Measurements from ENCODE around the gene RPA1. TPM values are rescaled to one million over a fixed set of nuclear protein-coding genes. Genes with fewer than 3 reads are reported as not detected.

RPA1 gene
- total and polyA plus RNA-seq, 2 of the 8 experiments (the other 6 are each of a cell fraction or from before 2014, with no cell fraction given) = 79.1 to 194 TPM

DNA sequence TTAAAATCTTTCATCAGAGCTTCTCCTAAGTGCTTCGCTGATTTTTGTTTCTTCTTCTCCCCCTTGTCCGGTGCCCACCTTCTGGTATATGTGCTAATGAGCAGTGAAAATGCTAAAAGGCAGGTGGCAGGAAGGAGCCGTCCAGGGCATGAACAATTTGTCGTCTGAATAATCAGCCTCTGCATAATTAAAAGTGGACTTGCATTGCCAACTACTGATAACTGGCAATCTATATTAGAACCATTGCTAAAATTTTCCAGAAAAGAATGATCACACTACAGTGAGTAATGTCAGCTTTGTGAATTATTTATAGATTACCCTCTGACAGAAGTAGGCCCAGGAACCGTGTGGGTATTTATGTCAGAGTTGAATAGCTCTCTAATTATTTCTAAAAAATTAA is 39.9 kb upstream of the RPA1 start:
- Histone ChIP-seq H3K27ac (ENCODE audit: low read depth, low read length) (no peak overlapping the region), H3K4me1 (replicated peaks in 1 of 4; ENCODE audit: control insufficient read depth in 3 of 4, insufficient read depth in 4 of 4, low read length in 3 of 4) (no peaks in the 10 kb centered on the region), H4K8ac (ENCODE audit: extremely low read depth, insufficient read depth, low read length) (no peak overlapping the region), H3K4ac (replicated peaks; ENCODE audit: insufficient read length, low read depth, low read length) (no peak overlapping the region), H3K79me2 (ENCODE audit: control insufficient read depth in 1 of 2, insufficient read depth in 2 of 2, low read length in 2 of 2) (no peaks in the 10 kb centered on the region), H2BK5ac (ENCODE audit: low read depth, low read length) (no peak overlapping the region), H3K14ac (ENCODE audit: insufficient read length) (no peak overlapping the region), H3K9ac (replicated peaks in 1 of 4; ENCODE audit: extremely low read depth in 1 of 4, low read depth in 3 of 4, low read length in 3 of 4) (no peak overlapping the region), H3K27me3 (replicated peaks in 1 of 4; ENCODE audit: control insufficient read depth in 3 of 4, extremely low read depth in 1 of 4, insufficient read depth in 3 of 4, low read length in 3 of 4) (no peaks in the 10 kb centered on the region), H2BK12ac (ENCODE audit: low read depth, low read length) (no peak overlapping the region), H4K5ac (ENCODE audit: insufficient read length, low read depth, low read length) (no peak overlapping the region), H3K4me2 (ENCODE audit: insufficient read depth in 1 of 2, low read depth in 2 of 2, low read length in 2 of 2) (no peak overlapping the region), H3K18ac (ENCODE audit: extremely low read depth, low read length) (no peak overlapping the region), H3K79me1 (ENCODE audit: low read depth, low read length) (no peaks in the 10 kb centered on the region), H4K91ac (replicated peaks; ENCODE audit: insufficient read length, low read length) (no peak overlapping the region), H4K20me1 (replicated peaks in 1 of 2; ENCODE audit: control insufficient read depth in 1 of 2, insufficient read depth in 2 of 2, low read length in 2 of 2) (peaks cover 0 to 3% of the 10 kb centered on the region in 2 experiments), H3K23ac (ENCODE audit: insufficient read length) (no peak overlapping the region), H2AK5ac (ENCODE audit: low read depth, low read length) (no peak overlapping the region), H2BK15ac (ENCODE audit: low read length) (no peak overlapping the region), H2BK20ac (ENCODE audit: low read length) (no peak overlapping the region), H2AFZ (ENCODE audit: low read length) (no peak overlapping the region), H3K36me3 (ENCODE audit: control insufficient read depth in 2 of 4, insufficient read depth in 4 of 4, low read length in 3 of 4) (peaks cover 4 to 22% (median 9%) of the 10 kb centered on the region in 4 experiments; a peak in 7 of 8 replicates), H3K23me2 (ENCODE audit: low read depth, low read length) (no peaks in the 10 kb centered on the region), H3K9me3 (ENCODE audit: insufficient read depth in 2 of 2, low read depth in 1 of 2, low read length in 1 of 2) (no peaks in the 10 kb centered on the region), H2BK120ac (replicated peaks; ENCODE audit: low read depth, low read length) (no peak overlapping the region), H3K4me3 (ENCODE audit: extremely low read depth in 1 of 4, insufficient read depth in 2 of 4, low read depth in 3 of 4, low read length in 4 of 4) (no peak overlapping the region), H3K56ac (replicated peaks; ENCODE audit: insufficient read length, low read depth, low read length) (no peak overlapping the region)
- WGBS, 2 experiments (ENCODE audit: extremely low coverage in 1 of 2, insufficient coverage in 1 of 2, insufficient read length in 1 of 2, insufficient replicate concordance in 2 of 2, low coverage in 1 of 2, low lambda C conversion rate in 2 of 2, missing lambda C conversion rate in 1 of 2) = 86% methylated on average over 5 of the region's 5 CpGs; no CpG with 5 or more reads in 1 of the 2 experiments
- POLR2A ChIA-PET (ENCODE audit: partially characterized antibody) = interaction anchor here (0.6 to 1.9 kb wide), 4 partner anchors 9 to 217 kb away, joined by 3 to 5 read pairs (median 4); no protein-coding TSS in a partner anchor
- CTCF ChIA-PET (ENCODE audit: partially characterized antibody) = no interaction called here
- FAIRE-seq (no peak), DNase-seq (ENCODE audit: low read depth in 1 of 2, low spot score in 2 of 2) (no peak)
- TF ChIP-seq, protein P1, sequence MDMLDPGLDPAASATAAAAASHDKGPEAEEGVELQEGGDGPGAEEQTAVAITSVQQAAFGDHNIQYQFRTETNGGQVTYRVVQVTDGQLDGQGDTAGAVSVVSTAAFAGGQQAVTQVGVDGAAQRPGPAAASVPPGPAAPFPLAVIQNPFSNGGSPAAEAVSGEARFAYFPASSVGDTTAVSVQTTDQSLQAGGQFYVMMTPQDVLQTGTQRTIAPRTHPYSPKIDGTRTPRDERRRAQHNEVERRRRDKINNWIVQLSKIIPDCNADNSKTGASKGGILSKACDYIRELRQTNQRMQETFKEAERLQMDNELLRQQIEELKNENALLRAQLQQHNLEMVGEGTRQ (IDR thresholded peaks at IDR 0.05; ENCODE audit: low read length) = no peak
- TF ChIP-seq RXRA (IDR thresholded peaks at IDR 0.05; ENCODE audit: insufficient read depth, low read depth, low read length) (no peak), CTBP2 (IDR thresholded peaks at IDR 0.05; ENCODE audit: borderline replicate concordance, insufficient read depth, insufficient read length, low read length) (no peak), SIN3A (conservative IDR thresholded peaks at IDR 0.05 in 1 of 2, IDR thresholded peaks at IDR 0.05 in 1 of 2; ENCODE audit: low read depth in 1 of 2, low read length in 2 of 2) (no peak), POLR2A (IDR thresholded peaks at IDR 0.05; ENCODE audit: control extremely low read depth in 1 of 2, low read depth in 2 of 2, low read length in 2 of 2) (no peak), SUZ12 (IDR thresholded peaks at IDR 0.05; ENCODE audit: low read length) (no peak), RAD21 (IDR thresholded peaks at IDR 0.05 in 1 of 2, conservative IDR thresholded peaks at IDR 0.05 in 1 of 2; ENCODE audit: low read depth in 2 of 2, low read length in 2 of 2) (no peak), SP4 (IDR thresholded peaks at IDR 0.05; ENCODE audit: low read length) (no peak), BCL11A (IDR thresholded peaks at IDR 0.05; ENCODE audit: low read depth in 2 of 2, low read length in 2 of 2) (no peak), SP2 (IDR thresholded peaks at IDR 0.05; ENCODE audit: low read length) (no peak), GTF2F1 (IDR thresholded peaks at IDR 0.05; ENCODE audit: borderline replicate concordance, low read depth, low read length) (no peak), MAFK (IDR thresholded peaks at IDR 0.05; ENCODE audit: low read depth, low read length) (no peak), TEAD4 (IDR thresholded peaks at IDR 0.05; ENCODE audit: low read depth, low read length) (no peak)

Data from H1 (cell line).